GM04503 (cell line): ENCODE data around the gene SPATA24.
"Not testable (repeated sequence)": the region's sequence is repeated elsewhere in the genome, so short reads cannot be mapped to it uniquely, and the experiment has no call there.

ENCODE experiments used
- DNase-seq: peaks from one replicate; pipeline ENCODE4 v3.0.0-alpha.2; 2012; ENCODE audit warnings: low read depth

SPATA24 gene

DNA sequence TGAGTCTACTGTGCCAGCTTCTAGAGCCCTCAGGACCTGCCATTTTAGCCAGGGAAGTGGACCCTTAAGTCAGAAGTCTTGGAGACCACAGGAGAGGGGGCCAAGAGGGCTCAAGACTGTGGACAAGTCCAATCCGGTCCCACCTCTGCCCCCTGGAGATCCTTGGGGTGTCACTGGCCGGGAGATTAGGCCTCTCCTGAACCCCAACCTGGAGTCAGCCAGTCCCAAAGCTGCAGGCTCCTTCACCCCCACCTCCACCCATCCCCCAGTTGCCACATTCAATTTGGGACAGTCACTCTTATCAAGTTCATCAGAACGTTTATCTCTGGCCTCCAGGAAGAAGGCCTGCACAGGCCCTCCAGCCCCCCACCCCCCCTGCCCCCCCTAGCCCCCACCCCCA is 21.1 kb downstream of the SPATA24 start:
- DNase-seq: no peak

DNA sequence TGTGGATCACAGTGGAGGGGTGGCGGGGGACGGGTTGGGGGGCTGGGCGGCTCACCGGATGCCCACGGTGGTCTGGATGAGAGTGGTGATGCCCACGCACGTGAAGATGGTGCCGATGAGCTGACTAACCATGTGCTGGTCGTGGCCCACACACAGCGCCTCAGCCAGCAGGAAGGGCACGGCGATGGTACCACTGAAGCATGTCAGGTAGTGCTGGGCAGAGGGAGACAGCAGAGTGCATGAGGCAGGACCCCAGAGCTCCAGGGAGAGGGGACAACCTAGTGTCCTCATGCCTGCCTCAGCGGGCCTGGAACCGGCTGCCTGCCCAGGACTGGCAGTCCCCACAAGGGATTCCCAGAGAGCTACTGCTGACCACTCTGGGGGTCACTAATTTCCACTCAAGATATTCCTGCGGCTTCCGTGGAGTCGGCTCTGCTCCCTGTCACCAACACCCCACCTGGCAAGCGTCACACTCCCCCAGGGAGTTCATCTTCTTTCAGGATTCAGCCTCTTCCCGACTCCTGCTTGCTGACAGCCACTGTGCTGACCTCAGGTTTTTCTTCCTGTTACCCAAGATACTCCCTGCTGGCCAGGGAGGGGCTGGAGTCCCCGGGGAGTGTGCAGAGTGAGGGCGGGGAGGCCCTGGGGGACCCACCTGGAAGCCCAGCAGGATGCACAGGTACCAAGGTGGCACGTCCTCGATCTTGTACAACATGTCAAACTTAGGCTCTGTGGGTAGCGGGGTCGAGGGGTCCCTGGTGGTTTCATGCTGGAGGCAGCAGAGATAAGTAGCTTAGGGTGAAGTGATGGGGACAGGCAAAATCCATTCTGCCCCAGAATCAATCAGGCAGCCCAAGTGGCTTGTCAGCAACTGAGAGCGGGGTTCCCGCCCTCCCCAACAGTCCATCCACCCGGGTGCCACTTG is 21.8 kb downstream of the SPATA24 start:
- no peak for DNase-seq

DNA sequence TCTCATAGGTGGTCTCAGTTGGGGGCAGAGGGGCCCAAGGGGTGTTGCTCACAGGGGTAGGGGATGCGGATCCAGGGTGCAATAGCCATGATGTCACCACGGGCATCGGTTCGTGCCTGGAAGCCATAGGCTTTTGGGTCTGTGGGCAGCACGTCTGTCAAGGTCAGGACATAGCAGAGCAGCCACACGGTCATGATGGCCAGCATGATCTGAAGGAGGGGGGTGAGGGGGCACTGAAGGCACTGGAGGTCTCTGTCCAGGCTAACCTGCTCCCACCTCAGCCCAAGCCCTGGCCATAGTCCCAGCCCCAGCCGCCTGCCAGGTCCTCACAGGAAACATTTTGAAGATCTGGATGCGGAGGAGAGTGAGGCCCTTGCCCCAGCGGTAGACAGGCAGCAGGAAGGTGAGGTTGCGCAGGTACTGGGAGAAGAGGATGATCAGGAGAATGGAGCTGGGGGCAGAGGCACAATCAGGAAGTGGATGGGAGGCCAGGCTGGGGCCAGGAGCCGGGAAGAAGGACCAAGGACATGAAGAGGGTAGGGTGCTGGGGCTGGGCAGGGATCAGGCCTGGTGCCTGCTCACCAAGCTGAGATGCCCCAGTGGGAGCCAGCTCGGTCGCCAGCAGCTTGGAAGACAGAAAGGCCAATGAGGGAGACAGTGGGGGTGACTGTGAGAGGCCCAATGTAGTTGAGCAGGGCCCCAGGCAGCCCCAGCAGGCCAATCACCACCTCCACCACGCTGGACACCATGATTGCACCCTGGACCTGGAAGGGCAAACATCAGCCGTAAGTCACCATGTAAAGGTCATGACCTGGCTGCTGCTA is 24.1 kb downstream of the SPATA24 start:
- no peak for DNase-seq

DNA sequence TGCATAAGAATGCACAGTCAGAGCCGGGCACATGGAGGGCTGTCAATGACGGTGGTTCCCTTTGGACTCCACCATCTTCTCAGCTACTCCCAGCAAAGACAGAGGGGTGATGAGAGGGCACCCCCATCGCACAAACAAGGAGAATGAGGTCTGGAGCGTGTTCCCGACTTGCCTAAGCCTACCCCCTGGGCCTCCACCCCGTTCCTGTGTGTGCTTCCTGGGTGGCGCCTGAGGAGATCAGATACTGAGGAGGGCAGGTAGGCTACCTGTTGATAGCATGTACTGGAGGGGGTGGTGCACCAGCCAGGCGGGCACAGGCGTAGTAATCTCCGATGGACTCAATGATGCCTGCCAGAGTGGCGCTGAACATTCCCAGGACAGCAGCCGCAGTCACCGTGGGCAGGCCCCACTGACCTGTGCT is 24.9 kb downstream of the SPATA24 start:
- no peak for DNase-seq

DNA sequence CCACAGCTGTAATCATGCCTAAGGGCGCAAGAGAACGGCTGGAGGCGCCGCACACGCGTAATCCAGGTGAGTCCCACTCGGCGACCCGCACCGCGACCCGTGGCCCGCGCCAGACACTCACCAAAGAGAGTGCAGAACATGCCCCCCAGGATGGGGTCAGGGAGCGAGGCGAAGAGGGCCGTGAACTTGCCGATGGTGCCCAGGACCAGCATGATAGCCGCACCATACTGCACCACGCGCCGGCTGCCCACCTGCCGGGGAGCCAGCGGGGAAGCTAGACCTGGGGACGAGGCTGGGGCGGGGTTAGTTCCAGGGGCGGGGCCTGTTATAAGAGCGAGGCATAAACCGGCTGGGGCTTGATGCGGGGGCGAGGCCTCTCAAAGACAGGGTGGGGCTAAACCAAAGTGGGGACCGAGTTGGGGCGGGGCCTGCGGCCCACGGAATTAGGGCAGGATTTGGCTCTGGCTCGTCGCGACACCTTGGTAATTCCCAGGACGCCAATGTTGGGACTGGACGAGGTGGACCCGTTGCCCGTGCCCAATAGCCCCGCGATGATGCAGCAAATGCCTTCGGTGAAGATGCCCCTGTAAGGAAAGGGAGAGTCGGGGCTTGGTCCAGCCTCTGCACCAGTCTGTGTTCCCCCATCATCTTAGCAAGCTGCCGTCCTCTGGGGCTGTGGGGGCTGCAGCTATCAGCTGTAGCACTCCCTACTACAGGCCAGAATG is 25.6 kb downstream of the SPATA24 start:
- no peak for DNase-seq

DNA sequence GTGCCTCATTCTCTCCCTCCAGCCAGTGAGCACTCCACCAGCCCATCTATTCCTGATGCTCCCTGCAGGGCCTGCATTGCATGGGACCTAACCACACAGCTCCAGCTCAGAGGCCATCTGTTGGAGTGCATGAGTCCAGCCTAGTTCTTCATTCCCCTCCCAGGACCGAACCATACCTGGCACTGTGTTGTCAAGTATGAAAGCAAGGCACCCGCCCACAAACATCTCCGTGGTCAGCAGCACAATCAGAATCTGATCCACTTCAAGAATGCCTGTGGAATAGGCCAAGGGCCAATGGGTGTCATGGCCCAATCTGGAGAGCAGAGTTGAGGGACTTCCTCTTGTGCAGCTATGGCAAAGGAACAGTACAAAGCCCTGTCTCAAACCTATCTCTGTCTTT is 26.7 kb downstream of the SPATA24 start:
- DNase-seq: no peak

DNA sequence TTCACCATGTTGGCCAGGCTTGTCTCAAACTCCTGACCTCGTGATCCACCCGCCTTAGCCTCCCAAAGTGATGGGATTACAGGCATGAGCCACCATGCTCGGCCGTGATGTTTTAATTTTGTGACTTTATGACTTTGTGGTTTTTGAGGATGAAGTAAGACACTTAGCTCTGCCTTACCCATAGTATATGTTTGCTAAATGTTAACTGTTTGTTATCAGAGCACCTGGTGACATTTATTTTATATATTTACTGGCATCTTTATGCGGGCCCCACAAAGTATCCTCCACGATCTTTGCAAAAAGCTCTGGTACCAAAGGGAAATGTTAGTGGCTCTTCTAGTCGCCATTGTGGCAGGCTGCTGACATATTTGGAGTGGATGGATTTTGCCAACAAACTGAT is 27.5 kb downstream of the SPATA24 start:
- DNase-seq: no peak

DNA sequence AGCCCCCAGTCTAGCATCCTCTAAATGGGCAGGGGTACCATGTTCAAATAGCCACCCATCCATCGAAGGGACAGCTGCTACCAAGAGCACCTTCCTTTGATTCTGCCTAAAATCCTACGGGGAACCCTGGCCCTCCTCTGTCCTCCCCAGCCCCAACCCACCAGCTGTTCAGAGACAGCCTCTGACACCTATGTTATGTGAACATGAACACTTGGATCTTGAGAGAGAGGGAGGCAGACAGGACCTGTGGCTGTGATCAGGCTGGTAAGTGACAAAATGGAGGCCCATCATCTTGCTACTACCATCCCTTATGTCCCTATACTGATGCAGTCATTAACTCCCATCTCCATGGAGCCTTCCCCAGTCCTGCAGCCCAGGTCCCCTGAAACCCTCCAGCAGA is 29.0 kb downstream of the SPATA24 start:
- DNase-seq: no peak

DNA sequence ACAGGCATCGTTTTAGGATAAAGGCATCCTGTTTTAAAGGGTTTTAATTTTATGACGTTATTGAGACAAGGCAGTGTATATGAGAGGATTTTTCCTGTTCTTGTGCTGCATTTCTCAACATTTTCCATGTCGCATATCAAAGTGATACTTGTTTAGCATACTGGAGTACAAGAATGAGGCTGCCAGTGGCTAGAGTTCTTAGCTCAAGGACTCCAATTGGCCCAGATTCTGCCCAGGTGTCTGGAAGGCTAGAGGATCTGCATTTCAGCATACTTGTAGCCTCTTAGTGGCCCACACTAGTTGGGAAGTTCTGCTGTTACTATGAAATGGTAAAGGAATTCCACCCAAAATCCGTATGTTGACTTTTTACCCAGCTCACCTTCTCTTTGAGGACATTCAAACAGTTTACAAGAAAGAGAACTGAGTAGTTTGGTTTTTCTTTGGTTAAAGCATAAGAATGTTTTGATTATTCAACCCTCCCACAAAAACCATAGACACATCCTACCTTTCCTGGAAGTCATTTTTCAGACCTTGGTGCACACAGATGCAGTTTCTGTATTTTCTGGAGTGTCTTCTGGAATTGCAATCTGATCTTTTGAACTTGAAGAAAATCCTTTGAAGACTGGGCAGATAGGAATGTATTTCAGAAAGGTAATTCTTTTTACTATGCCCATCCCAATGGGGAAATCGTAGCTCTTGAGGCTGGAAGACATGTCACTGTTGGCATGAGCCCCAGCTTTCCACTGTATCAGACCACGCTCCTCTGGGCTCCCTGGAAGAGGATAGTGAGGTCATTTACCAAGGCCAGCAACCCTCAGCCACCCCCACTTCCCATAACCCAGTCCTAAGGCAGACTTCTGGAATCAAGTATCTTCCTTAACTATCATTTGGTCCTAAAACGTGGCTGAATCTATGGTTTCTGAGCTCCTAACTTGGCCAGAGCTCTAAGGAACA is 32.1 kb downstream of the SPATA24 start:
- no peak for DNase-seq

DNA sequence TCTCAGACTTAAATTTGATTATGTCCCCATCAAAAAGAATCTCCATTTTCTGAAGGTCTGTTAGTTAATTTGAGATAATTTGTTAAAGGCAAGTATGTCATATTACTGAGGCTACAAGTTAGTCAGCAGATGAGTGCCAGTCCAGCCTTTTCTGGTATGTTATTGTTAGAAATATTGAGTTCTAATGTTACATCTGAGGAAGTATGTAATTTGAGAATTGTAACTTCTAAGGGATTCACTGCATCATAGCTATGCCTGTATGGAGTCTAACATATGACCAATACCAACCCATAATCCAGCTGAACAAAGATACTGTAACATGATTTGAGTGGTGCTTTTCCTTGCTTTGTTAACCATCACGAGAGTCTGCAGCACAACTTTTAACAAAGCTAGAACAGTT is 34.7 kb downstream of the SPATA24 start:
- DNase-seq: no peak

DNA sequence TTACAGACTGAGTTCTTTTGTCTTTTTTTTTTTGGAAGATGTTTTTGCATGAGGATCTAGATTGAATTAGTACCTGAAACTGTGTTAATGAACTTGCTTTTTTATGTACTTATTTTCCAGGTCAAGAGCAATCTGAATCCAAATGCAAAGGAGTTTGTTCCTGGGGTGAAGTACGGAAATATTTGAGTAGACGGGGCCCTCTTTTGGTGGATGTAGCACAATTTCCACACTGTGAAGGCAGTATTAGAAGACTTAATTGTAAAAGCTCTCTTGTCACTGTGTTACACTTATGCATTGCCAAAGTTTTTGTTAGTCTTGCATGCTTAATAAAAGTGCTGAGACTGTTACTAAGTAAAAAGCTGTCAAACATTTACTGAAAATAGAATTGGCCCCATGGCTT is 35.3 kb downstream of the SPATA24 start:
- no peak for DNase-seq

DNA sequence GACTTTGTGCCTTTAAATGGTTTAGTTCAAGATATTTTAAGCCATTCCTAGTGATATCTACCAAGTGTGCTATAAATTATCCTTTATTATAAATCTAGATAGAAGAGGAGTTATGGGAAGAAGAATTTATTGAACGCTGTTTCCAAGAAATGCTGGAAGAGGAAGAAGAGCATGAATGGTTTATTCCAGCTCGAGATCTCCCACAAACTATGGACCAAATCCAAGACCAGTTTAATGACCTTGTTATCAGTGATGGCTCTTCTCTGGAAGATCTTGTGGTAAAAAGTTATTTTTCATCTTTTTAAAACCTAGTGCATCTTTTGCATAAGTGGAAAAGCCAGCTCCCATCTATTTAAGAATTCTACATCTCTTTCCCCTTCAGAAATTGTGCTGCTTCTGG is 39.4 kb downstream of the SPATA24 start:
- DNase-seq: no peak

DNA sequence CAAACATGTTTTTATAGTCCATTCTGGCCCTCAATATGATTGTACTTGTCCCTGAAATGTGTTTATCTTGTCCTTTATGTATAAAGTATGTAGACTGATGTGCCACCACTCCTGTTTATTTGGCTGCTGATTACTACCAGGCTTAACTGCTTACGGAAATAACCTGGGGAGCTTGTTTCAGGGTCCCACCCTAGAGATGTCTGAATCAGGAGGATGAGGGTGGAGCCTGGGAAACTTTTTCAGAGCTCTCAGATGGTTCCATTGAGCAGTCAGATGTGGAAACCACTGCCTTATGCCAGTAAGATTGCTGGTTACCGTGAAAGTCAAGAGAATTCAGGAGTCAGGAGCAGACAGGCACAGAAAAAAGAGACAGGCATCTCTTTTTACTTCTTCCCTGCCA is 40.0 kb downstream of the SPATA24 start:
- no peak for DNase-seq

DNA sequence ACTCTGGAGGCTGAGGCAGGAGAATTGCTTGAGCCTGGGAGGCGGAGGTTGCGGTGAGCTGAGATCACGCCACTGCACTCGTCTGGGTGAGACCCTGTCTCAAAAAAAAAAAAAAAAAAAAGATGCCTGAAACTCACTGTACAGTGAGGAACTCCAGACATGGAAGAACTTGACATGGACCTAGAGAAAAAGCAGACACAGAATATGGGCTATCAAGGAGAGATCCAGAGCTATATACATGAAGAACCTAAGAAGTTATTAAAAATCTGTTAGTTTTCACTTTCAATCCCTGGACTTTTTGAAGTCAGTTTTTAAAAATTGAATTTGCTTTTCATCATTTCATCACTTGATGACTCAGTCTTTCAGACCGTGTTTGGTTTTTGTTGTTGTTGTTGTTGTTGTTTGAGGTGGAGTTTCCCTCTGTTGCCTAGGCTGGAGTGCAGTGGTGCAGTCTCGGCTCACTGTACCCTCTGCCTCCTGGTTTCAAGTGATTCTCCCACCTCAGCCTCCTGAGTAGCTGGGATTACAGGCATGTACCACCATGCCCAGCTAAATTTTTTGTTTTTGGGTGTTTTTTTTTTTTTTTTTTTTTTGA is 42.0 kb downstream of the SPATA24 start:
- no peak for DNase-seq

DNA sequence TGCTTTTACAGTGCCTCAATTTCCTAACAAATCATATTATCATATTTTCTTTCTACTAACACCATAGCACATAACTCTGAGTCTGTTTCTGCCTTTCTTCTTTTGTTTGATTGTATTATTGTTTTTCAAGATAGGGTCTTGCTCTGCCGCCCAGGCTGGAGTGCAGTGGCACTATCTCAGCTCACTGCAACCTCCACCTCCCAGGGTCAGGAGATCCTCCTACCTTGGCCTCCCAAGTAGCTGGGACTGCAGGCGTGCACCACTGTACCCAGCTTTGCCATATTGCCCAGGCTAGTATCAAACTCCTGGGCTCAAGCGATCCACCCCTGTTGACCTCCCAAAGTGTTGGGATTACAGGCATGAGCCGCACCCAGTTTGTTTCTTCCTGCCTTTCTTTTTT is 43.5 kb downstream of the SPATA24 start:
- no peak for DNase-seq

DNA sequence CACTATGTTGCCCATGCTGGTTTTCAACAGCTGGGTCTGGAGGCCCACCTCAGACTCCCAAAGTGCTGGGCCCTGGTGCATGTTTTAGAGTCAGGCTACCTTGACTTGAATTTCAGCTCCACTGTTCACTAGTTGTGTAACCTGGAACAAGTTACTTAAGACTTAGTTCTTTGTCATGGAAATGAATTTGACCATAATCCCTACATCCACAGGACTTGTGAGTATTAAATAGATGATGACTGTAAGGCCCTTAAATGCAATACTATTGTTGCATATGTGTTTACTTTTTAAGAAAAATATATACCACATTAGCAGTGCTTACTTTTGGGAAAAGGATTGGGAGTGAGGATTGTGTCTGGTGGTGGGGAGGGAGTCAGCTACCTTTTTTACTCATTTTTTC is 45.8 kb downstream of the SPATA24 start:
- no peak for DNase-seq

DNA sequence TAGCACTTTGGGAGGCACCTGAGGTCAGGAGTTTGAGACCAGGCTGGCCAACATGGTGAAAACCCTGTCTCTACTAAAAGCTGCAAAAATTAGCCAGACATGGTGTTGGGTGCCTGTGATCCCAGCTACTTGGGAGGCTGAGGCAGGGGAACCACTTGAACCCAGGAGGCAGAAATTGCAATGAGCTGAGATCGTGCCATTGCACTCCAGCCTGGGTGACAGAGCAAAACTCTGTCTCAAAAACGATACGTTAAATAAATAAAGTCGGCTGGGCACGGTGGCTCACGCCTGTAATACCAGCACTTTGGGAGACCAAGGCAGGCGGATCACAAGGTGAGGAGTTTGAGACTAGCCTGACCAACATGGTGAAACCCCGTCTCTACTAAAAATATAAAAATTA is 48.0 kb downstream of the SPATA24 start:
- not testable (repeated sequence) for DNase-seq

DNA sequence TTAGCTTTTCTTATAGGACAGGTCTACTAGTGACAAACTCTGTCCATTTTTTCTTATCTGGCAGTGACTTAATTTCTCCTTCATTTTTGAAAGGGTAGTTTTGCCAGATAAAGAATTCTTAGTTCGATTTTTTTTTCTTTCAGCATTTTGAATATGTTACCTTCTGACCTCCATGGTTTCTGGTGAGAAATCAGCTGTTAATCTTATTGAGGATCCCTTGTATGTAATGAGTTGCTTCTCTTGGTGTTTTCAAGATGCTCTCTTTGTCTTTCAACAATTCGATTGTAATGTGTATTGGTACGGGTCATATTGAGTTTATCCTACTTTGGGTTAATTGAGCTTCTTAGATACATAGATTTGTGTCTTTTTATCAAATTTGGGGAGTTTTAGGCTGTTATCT is 49.7 kb downstream of the SPATA24 start:
- no peak for DNase-seq

DNA sequence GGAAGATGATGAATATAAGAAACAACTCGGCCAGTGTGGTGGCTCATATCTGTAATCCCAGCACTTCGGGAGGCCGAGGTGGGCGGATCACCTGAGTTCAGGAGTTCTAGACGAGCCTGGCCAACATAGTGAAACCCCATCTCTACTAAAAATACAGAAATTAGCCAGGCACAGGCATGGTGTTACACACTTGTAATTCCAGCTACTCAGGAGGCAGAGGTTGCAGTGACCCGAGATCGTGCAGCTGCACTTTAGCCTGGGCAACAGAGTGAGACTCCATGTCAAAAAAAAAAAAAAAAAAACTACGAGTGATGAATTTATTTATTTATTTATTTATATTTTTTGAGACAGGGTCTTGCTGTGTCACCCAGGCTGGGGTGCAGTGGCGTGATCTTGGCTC is 56.0 kb downstream of the SPATA24 start:
- DNase-seq: not testable (repeated sequence)
